HepG2 (cell line): ENCODE data around the gene PLXNA3. TPM values are rescaled to one million over a fixed set of nuclear protein-coding genes. Genes with fewer than 3 reads are reported as not detected.

Experiments used
- GATA4 ChIP-seq: sonication (generic); IDR thresholded peaks from 2 replicates; pipeline ENCODE4 v1.6.1; 2016; ENCODE audit warnings: antibody characterized with exemption, low read depth, borderline replicate concordance
- NKX3-1 ChIP-seq: sonication (generic); formaldehyde crosslinking; IDR thresholded peaks from 2 replicates; pipeline ENCODE4 v1.5.0; 2020; ENCODE audit warnings: missing genetic modification reagents
- NR1H2 ChIP-seq: sonication (generic); formaldehyde crosslinking; IDR thresholded peaks from 2 replicates; pipeline ENCODE4 v1.8.1; 2022; ENCODE audit warnings: low read depth, missing genetic modification reagents, borderline replicate concordance
- POLR2AphosphoS5 ChIP-seq: IDR thresholded peaks from 2 replicates; pipeline ENCODE4 v1.6.1; 2012; ENCODE audit warnings: low read depth, low read length
- RBFOX2 ChIP-seq: fragments of 200-400 bp; formaldehyde crosslinking; IDR thresholded peaks from 2 replicates; pipeline ENCODE4 v1.6.1; 2017; ENCODE audit warnings: low read depth, mild to moderate bottlenecking, low read length
- ZEB1 ChIP-seq: IDR thresholded peaks from 2 replicates; pipeline ENCODE4 v1.6.1; 2012; ENCODE audit warnings: mild to moderate bottlenecking, low read depth, inconsistent platforms; ENCODE audit not compliant: insufficient replicate concordance
- ZMYM2 ChIP-seq: sonication (generic); formaldehyde crosslinking; IDR thresholded peaks from 2 replicates; pipeline ENCODE4 v1.8.0; 2022; ENCODE audit warnings: mild to moderate bottlenecking, missing genetic modification reagents
- ZNF260 ChIP-seq: sonication (generic); formaldehyde crosslinking; IDR thresholded peaks from 2 replicates; pipeline ENCODE4 v1.4.0; 2020; ENCODE audit warnings: missing genetic modification reagents, low read depth, mild to moderate bottlenecking, borderline replicate concordance
- ZNF292 ChIP-seq: sonication (generic); formaldehyde crosslinking; IDR thresholded peaks from 2 replicates; pipeline ENCODE4 v1.8.1; 2022; ENCODE audit warnings: mild to moderate bottlenecking, low read depth, missing genetic modification reagents, borderline replicate concordance
- ZNF451 ChIP-seq: sonication (generic); formaldehyde crosslinking; IDR thresholded peaks from 2 replicates; pipeline ENCODE4 v1.5.0; 2020; ENCODE audit warnings: mild to moderate bottlenecking, missing genetic modification reagents
- ZNF547 ChIP-seq: sonication (generic); formaldehyde crosslinking; IDR thresholded peaks from 2 replicates; pipeline ENCODE4 v1.5.1; 2020; ENCODE audit warnings: mild to moderate bottlenecking, missing genetic modification reagents
- polyA plus RNA-seq, 8 experiments: library from polyadenylated mRNA; depleted of rRNA in 3 of 8; stranded (reverse) in 7 of 8; unstranded in 1 of 8; fragments of >200 nt; fragmentation: Illumina TruSeq in 4 of 8; extraction: Trizol in 4 of 8; gene quantifications; 2 replicates each; pipeline versions ENCODE4 v1.2.1 to v1.2.3, GENCODE V29; 2011 to 2016; ENCODE audit warnings: low read depth in 4 of 8, missing spikeins in 1 of 8, mixed read lengths in 1 of 8; ENCODE audit not compliant: insufficient read depth in 1 of 8
- total RNA-seq, 5 experiments: library from RNA; depleted of rRNA; stranded (reverse); fragments of >200 nt; fragmentation: Illumina TruSeq; extraction: Trizol; gene quantifications; 2 replicates each; pipeline ENCODE4 v1.2.3, GENCODE V29; 2016; ENCODE audit warnings: low read depth in 1 of 5
- TF ChIP-seq, protein P1 (sequence below): sonication (generic); formaldehyde crosslinking; IDR thresholded peaks from 2 replicates; pipeline ENCODE4 v1.5.1; 2020; ENCODE audit warnings: mild to moderate bottlenecking, missing genetic modification reagents, borderline replicate concordance
- TF ChIP-seq, protein P2 (sequence below), 2 experiments: fragments of 450-650 bp in 1 of 2; sonication (generic) in 1 of 2; formaldehyde crosslinking; IDR thresholded peaks; 2 replicates each; pipeline versions ENCODE4 v1.5.0 to v1.8.0; 2020 to 2022; ENCODE audit warnings: mild to moderate bottlenecking in 1 of 2, missing genetic modification reagents in 1 of 2
- TF ChIP-seq, protein P3 (sequence below): IDR thresholded peaks from 2 replicates; pipeline ENCODE4 v1.6.1; 2012; ENCODE audit warnings: low read length, improper control_type of control experiment
- TF ChIP-seq, protein P4 (sequence below): sonication (generic); formaldehyde crosslinking; IDR thresholded peaks from 2 replicates; pipeline ENCODE4 v1.4.0; 2020; ENCODE audit warnings: missing genetic modification reagents
- TF ChIP-seq, protein P5 (sequence below): sonication (generic); formaldehyde crosslinking; IDR thresholded peaks from 2 replicates; pipeline ENCODE4 v1.4.0; 2020; ENCODE audit warnings: low read depth, mild to moderate bottlenecking, missing genetic modification reagents

PLXNA3 gene
- total and polyA plus RNA-seq, 2 of the 13 experiments (the other 11 are each of a cell fraction or from before 2014, with no cell fraction given), result 5.8 to 20.6 TPM

DNA sequence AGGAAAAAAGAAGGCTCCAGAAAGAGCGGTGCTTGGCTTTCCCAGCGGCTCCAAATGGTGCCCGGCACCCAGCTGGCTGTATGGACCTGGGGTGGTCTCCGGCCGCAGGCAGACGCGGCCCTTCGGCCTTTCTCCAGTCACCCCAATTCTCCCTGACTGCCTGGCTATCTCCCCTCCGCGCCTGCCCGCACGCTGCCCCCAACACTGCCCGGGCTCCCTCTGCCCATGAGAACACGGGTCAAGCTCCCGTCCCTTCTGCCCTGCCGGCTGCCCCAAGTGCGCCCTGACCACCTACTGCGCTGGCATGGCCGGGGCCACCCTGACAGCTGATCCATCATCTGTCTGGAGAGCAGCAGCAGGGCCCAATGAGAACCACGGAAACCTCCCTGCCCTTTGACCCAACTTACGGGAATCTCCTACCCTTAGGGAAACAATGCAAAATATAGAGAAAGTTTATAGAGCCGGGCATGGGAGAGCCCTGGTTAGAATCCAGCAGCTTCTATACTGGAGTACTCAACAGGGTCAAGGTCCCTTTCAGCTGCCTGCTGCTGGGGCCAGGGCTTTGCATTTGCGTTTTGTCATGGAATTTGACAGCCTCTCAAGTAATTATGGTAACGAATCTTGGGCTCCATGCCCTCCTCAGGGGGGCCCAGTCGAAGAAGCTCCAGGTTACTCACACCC lies 59.2 kb downstream of the PLXNA3 start (continued):
- TF ChIP-seq NKX3-1 (no peak), GATA4 (no peak), ZNF451 (no peak), ZMYM2 (CRISPR knock-in tag) (no peak), ZNF260 (CRISPR knock-in tag) (no peak), ZNF547 (CRISPR knock-in tag) (no peak), ZEB1 (no peak), RBFOX2 (peak; percentile 64), NR1H2 (no peak), ZNF292 (CRISPR knock-in tag) (no peak), POLR2AphosphoS5 (no peak)
- TF ChIP-seq, protein P1, sequence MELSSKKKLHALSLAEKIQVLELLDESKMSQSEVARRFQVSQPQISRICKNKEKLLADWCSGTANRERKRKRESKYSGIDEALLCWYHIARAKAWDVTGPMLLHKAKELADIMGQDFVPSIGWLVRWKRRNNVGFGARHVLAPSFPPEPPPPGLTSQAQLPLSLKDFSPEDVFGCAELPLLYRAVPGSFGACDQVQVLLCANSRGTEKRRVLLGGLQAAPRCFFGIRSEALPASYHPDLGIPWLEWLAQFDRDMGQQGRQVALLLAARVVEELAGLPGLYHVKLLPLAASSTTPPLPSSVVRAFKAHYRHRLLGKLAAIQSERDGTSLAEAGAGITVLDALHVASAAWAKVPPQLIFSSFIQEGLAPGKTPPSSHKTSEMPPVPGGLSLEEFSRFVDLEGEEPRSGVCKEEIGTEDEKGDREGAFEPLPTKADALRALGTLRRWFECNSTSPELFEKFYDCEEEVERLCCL (CRISPR knock-in tag), result no peak
- TF ChIP-seq, protein P2, sequence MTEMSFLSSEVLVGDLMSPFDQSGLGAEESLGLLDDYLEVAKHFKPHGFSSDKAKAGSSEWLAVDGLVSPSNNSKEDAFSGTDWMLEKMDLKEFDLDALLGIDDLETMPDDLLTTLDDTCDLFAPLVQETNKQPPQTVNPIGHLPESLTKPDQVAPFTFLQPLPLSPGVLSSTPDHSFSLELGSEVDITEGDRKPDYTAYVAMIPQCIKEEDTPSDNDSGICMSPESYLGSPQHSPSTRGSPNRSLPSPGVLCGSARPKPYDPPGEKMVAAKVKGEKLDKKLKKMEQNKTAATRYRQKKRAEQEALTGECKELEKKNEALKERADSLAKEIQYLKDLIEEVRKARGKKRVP (CRISPR knock-in tag; IDR thresholded peaks at IDR 0.05), result no peak
- TF ChIP-seq, protein P3, sequence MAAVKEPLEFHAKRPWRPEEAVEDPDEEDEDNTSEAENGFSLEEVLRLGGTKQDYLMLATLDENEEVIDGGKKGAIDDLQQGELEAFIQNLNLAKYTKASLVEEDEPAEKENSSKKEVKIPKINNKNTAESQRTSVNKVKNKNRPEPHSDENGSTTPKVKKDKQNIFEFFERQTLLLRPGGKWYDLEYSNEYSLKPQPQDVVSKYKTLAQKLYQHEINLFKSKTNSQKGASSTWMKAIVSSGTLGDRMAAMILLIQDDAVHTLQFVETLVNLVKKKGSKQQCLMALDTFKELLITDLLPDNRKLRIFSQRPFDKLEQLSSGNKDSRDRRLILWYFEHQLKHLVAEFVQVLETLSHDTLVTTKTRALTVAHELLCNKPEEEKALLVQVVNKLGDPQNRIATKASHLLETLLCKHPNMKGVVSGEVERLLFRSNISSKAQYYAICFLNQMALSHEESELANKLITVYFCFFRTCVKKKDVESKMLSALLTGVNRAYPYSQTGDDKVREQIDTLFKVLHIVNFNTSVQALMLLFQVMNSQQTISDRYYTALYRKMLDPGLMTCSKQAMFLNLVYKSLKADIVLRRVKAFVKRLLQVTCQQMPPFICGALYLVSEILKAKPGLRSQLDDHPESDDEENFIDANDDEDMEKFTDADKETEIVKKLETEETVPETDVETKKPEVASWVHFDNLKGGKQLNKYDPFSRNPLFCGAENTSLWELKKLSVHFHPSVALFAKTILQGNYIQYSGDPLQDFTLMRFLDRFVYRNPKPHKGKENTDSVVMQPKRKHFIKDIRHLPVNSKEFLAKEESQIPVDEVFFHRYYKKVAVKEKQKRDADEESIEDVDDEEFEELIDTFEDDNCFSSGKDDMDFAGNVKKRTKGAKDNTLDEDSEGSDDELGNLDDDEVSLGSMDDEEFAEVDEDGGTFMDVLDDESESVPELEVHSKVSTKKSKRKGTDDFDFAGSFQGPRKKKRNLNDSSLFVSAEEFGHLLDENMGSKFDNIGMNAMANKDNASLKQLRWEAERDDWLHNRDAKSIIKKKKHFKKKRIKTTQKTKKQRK, result no peak
- TF ChIP-seq, protein P4, sequence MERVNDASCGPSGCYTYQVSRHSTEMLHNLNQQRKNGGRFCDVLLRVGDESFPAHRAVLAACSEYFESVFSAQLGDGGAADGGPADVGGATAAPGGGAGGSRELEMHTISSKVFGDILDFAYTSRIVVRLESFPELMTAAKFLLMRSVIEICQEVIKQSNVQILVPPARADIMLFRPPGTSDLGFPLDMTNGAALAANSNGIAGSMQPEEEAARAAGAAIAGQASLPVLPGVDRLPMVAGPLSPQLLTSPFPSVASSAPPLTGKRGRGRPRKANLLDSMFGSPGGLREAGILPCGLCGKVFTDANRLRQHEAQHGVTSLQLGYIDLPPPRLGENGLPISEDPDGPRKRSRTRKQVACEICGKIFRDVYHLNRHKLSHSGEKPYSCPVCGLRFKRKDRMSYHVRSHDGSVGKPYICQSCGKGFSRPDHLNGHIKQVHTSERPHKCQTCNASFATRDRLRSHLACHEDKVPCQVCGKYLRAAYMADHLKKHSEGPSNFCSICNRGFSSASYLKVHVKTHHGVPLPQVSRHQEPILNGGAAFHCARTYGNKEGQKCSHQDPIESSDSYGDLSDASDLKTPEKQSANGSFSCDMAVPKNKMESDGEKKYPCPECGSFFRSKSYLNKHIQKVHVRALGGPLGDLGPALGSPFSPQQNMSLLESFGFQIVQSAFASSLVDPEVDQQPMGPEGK (CRISPR knock-in tag), result no peak
- TF ChIP-seq, protein P5, sequence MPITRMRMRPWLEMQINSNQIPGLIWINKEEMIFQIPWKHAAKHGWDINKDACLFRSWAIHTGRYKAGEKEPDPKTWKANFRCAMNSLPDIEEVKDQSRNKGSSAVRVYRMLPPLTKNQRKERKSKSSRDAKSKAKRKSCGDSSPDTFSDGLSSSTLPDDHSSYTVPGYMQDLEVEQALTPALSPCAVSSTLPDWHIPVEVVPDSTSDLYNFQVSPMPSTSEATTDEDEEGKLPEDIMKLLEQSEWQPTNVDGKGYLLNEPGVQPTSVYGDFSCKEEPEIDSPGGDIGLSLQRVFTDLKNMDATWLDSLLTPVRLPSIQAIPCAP, result no peak
